SIG-M5 (cell line): ENCODE results near the gene USP17L27.
"Not testable (repeated sequence)": the region's sequence is repeated elsewhere in the genome, so short reads cannot be mapped to it uniquely, and the experiment has no call there.

Experiments
- DNase-seq: peaks from one replicate; lab custom pipeline; 2025; lab: John Stamatoyannopoulos, UW

The USP17L27 gene, protein sequence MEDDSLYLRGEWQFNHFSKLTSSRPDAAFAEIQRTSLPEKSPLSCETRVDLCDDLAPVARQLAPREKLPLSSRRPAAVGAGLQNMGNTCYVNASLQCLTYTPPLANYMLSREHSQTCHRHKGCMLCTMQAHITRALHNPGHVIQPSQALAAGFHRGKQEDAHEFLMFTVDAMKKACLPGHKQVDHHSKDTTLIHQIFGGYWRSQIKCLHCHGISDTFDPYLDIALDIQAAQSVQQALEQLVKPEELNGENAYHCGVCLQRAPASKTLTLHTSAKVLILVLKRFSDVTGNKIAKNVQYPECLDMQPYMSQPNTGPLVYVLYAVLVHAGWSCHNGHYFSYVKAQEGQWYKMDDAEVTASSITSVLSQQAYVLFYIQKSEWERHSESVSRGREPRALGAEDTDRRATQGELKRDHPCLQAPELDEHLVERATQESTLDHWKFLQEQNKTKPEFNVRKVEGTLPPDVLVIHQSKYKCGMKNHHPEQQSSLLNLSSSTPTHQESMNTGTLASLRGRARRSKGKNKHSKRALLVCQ

DNA sequence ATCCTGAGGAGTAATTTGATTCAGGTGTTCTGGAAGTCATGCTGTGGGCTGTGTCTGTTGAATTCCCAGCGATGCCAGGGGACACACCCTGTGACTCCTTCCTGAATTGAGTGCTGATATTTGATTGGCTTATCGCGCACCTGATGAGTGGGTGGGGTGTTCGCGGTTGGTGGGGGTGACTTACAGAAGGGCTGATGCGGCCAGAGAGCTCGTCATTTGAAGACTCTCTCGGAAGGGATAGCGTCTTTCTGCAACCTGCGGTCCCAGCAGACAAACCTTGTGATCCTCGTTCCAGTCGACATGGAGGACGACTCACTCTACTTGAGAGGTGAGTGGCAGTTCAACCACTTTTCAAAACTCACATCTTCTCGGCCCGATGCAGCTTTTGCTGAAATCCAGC, at the start of gene USP17L27:
TSS of gene USP17L27 (plus strand) at position 301 of the 400 bp plus-strand sequence. CDS start at position 301, 0 bp downstream.
- not testable (repeated sequence) for DNase-seq

DNA sequence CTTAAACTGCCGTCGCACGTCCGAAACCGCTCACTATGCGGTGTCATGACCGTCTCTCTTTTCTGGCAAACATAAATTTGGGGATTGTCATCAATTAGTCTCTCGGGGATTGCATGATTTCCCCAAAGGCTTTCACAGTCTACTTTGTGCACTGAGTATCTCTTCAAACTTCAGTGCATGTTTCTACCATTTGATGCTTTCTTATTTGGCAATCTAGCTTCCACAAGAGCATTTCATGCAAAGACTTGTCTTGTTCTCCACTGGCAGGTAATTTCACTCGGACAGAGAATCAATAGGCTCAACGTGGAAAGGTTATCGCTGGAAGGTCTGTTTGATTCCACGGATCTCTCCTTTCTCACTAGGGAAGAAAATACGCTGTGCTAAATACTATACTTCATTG, 19.8 kb upstream of the USP17L27 start:
- DNase-seq = not testable (repeated sequence)

DNA sequence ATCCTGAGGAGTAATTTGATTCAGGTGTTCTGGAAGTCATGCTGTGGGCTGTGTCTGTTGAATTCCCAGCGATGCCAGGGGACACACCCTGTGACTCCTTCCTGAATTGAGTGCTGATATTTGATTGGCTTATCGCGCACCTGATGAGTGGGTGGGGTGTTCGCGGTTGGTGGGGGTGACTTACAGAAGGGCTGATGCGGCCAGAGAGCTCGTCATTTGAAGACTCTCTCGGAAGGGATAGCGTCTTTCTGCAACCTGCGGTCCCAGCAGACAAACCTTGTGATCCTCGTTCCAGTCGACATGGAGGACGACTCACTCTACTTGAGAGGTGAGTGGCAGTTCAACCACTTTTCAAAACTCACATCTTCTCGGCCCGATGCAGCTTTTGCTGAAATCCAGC, 19.1 kb upstream of the USP17L27 start, which contains the start of gene USP17L24:
TSS of gene USP17L24 (plus strand) at position 301 of the 400 bp plus-strand sequence. CDS start at position 301, 0 bp downstream.
- not testable (repeated sequence) for DNase-seq

DNA sequence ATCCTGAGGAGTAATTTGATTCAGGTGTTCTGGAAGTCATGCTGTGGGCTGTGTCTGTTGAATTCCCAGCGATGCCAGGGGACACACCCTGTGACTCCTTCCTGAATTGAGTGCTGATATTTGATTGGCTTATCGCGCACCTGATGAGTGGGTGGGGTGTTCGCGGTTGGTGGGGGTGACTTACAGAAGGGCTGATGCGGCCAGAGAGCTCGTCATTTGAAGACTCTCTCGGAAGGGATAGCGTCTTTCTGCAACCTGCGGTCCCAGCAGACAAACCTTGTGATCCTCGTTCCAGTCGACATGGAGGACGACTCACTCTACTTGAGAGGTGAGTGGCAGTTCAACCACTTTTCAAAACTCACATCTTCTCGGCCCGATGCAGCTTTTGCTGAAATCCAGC, 14.3 kb upstream of the USP17L27 start, which contains the start of gene USP17L25:
TSS of gene USP17L25 (plus strand) at position 301 of the 400 bp plus-strand sequence. CDS start at position 301, 0 bp downstream.
- not testable (repeated sequence) for DNase-seq

DNA sequence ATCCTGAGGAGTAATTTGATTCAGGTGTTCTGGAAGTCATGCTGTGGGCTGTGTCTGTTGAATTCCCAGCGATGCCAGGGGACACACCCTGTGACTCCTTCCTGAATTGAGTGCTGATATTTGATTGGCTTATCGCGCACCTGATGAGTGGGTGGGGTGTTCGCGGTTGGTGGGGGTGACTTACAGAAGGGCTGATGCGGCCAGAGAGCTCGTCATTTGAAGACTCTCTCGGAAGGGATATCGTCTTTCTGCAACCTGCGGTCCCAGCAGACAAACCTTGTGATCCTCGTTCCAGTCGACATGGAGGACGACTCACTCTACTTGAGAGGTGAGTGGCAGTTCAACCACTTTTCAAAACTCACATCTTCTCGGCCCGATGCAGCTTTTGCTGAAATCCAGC, 9.6 kb upstream of the USP17L27 start, which contains the start of gene USP17L26:
TSS of gene USP17L26 (plus strand) at position 301 of the 400 bp plus-strand sequence. CDS start at position 301, 0 bp downstream.
- DNase-seq = not testable (repeated sequence)

GRCh38 chr4:9339103-9339502, 4.8 kb upstream of the USP17L27 start, which contains the start of gene USP17L5:
Gene USP17L5 (plus strand): TSS chr4:9339403. CDS start chr4:9339403, 0 bp downstream.
- DNase-seq = not testable (repeated sequence)

DNA sequence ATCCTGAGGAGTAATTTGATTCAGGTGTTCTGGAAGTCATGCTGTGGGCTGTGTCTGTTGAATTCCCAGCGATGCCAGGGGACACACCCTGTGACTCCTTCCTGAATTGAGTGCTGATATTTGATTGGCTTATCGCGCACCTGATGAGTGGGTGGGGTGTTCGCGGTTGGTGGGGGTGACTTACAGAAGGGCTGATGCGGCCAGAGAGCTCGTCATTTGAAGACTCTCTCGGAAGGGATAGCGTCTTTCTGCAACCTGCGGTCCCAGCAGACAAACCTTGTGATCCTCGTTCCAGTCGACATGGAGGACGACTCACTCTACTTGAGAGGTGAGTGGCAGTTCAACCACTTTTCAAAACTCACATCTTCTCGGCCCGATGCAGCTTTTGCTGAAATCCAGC, 4.6 kb downstream of the USP17L27 start, which contains the start of gene USP17L28:
TSS of gene USP17L28 (plus strand) at position 301 of the 400 bp plus-strand sequence. CDS start at position 301, 0 bp downstream.
- DNase-seq = not testable (repeated sequence)

DNA sequence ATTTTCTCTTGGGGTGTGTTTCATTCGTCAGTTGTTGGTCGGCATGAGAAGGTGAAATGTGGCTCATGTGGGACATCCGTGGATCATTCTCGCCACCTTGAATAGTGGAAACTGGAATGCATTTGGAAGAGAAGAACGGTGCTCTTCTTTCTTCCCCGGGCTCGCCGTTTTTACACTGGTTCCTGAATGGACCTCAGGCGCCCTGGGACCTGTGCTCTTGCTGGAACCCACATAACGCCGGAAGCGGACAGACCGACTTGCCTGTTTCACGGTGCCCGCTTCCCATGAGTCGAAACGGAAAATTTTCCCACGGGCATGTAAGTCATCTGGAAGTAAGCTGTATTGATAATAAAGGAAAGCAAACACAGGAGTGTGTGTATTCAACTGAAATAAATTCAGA, 6.9 kb downstream of the USP17L27 start:
- DNase-seq = not testable (repeated sequence)

DNA sequence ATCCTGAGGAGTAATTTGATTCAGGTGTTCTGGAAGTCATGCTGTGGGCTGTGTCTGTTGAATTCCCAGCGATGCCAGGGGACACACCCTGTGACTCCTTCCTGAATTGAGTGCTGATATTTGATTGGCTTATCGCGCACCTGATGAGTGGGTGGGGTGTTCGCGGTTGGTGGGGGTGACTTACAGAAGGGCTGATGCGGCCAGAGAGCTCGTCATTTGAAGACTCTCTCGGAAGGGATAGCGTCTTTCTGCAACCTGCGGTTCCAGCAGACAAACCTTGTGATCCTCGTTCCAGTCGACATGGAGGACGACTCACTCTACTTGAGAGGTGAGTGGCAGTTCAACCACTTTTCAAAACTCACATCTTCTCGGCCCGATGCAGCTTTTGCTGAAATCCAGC, 9.4 kb downstream of the USP17L27 start, which contains the start of gene USP17L29:
TSS of gene USP17L29 (plus strand) at position 301 of the 400 bp plus-strand sequence. CDS start at position 301, 0 bp downstream.
- DNase-seq = not testable (repeated sequence)

- DNase-seq = not testable (repeated sequence)
Measured at GRCh38 chr4:9362829-9363228, 18.9 kb downstream of the USP17L27 start, which contains the start of gene USP17L30. Gene USP17L30 (plus strand): TSS chr4:9363129. CDS start chr4:9363129, 0 bp downstream.

GRCh38 chr4:9379881-9380280, 35.9 kb downstream of the USP17L27 start:
- DNase-seq = not testable (repeated sequence)

DNA sequence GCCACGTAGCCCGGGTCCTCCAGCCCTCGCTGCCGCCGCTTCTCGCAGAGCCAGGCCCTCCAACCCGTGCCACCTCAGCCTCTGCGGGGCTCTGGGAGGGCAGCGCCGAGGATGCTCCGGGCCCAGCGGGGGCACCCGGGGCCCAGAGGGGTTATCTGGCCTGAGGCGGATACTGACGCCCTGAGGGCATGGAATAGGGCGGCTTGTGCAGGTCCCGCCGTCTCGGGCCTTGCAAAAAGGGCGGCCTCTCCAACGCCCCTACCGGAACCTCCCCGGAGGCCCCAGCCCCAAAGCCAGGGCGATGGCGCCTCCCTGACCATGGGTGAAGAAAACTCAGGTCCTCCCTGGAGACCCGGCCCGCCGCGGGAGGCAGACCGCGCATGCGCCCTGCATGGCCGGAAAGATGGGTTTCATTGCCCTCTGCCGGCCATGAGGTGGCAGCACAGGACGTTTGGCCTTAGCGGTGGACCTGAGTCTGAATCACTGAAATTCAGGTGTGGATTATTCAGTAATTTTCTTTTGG, 37.1 kb downstream of the USP17L27 start:
- DNase-seq = not testable (repeated sequence)

DNA sequence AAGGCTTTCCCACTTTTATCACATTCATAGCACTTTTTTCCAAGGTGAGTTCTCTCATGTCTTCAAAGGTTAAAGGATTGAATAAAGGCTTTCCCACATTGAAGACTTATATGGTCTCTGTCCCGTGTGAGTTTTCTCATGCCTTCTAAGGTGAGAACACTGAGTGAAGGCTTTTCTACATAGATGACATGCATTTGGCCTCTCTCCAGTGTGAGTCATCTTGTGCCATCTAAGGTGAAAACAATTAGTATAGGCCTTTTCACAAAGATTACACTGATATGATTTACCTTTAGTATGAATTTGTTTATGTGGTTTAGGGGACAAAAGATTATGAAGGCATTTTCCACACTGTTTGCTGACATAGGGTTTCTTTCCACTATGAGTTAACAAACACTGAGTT, 40.2 kb downstream of the USP17L27 start:
- DNase-seq = no peak

DNA sequence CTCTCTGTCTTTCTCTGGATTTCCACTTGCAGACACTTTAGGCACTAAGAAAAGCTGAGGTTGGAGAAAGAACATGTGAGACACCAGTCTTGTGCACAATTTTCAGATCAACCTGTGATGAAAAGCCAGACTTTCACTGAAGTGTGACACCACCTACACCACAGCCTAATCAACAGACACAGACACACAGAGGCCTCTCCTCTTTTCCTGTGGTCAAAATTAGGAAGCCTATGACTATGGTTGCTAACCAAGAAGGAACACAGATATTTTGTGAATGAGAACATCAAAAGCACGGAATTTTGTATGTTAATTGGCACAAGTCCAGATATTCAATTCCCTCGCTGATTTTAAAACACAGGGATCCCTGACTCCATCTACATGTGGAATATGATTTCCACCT, 45.1 kb downstream of the USP17L27 start:
- not testable (repeated sequence) for DNase-seq
